Uterus (tissue), 2 donors: ENCODE data around the gene PITX3.
"Not testable (repeated sequence)": the region's sequence is repeated elsewhere in the genome, so short reads cannot be mapped to it uniquely, and the experiment has no call there.

Experiments
- CTCF ChIP-seq, 4 experiments: fragments of 200-600 bp in 2 of 4; fragments of 450-650 bp in 2 of 4; sonication (generic) in 2 of 4; IDR thresholded peaks; one replicate each; pipeline ENCODE4 v1.5.1; 2016 to 2019; ENCODE audit warnings: antibody characterized with exemption in 4 of 4, mild to moderate bottlenecking in 2 of 4, moderate library complexity in 1 of 4
- POLR2A ChIP-seq, 2 donors: fragments of 450-650 bp; IDR thresholded peaks; one replicate each; pipeline ENCODE4 v1.6.1; 2016; ENCODE audit warnings: antibody characterized with exemption in 2 of 2, mild to moderate bottlenecking in 1 of 2, moderate library complexity in 1 of 2

GRCh38 chr10:102213599-102213998 lies 27.7 kb downstream of the PITX3 start:
- not testable (repeated sequence) for TF ChIP-seq CTCF, POLR2A (IDR thresholded peaks at IDR 0.05)
